IPS-15b (cell line): ENCODE data around the gene GNB1L.

ENCODE experiments used
- H3K27me3 ChIP-seq: one replicate; pipeline ENCODE4 v1.6.1; 2013; ENCODE audit warnings: low read length; ENCODE audit not compliant: control insufficient read depth, insufficient read depth
- H3K36me3 ChIP-seq: one replicate; pipeline ENCODE4 v1.6.1; 2013; ENCODE audit warnings: low read length; ENCODE audit not compliant: control insufficient read depth, insufficient read depth
- H3K4me1 ChIP-seq: one replicate; pipeline ENCODE4 v1.6.1; 2013; ENCODE audit warnings: mild to moderate bottlenecking, low read length; ENCODE audit not compliant: control insufficient read depth, insufficient read depth
- H3K4me3 ChIP-seq: one replicate; pipeline ENCODE4 v1.5.1; 2013; ENCODE audit warnings: low read depth, low read length
- H3K9ac ChIP-seq: one replicate; pipeline ENCODE4 v1.6.1; 2013; ENCODE audit warnings: low read depth, mild to moderate bottlenecking, low read length
- H3K9me3 ChIP-seq: one replicate; pipeline ENCODE4 v1.6.1; 2013; ENCODE audit warnings: mild to moderate bottlenecking, low read length; ENCODE audit not compliant: control insufficient read depth, insufficient read depth

GNB1L gene, protein sequence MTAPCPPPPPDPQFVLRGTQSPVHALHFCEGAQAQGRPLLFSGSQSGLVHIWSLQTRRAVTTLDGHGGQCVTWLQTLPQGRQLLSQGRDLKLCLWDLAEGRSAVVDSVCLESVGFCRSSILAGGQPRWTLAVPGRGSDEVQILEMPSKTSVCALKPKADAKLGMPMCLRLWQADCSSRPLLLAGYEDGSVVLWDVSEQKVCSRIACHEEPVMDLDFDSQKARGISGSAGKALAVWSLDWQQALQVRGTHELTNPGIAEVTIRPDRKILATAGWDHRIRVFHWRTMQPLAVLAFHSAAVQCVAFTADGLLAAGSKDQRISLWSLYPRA

DNA sequence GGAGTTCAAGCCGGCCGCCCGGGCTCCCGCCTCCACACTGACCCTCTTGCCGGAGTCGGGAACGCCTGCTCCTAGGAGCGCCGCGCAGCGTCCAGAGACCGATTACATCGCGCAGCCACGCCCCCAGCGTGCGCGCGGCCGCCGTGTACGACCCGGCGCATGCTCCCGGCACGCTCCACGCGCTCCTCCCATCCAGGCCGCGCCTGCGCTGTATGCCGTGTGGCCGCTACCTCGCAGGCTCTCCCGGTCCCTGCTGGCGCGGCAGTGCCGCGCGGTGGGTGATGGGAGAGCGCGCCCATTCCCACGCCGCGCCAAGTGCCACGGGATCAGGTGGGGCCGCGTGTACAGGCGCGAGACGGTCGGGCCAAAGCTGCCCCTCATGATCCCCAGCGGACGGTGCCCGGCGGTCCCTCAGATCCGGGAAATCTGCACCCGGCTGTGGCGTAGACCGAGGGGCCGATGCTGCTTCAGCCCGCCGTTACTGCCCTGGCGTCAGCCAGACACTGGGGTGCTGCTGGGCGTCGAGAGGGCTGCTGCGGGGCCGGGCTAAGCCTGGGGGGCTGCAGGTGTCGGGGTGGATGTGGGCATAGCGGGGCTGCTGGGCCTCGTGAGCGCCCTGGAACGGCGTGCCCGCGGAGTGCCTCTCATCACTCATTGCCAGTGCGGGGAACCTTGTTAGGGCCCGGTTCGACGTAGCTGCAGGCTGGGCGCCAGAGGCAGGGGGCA, at the start of gene GNB1L, which contains the start of gene RTL10:
Gene GNB1L (minus strand): TSS at position 97 of the 726 bp plus-strand sequence. CDS start 33,519 bp downstream, outside the sequence.
Gene RTL10 (minus strand): TSS at position 97 of the 726 bp plus-strand sequence. CDS start 2,613 bp downstream, outside the sequence.
- H3K4me1 ChIP-seq, result peaks cover 2% of the 10 kb centered on the region
- peak within 1 kb of the TSS; percentile 92 for H3K4me3 ChIP-seq
- H3K9me3 ChIP-seq, result no peaks in the 10 kb centered on the region
- H3K36me3 ChIP-seq, result peaks cover 23% of the 10 kb centered on the region
- no peaks in the 10 kb centered on the region for H3K27me3 ChIP-seq
- H3K9ac ChIP-seq, result peak within 1 kb of the TSS; percentile 96

DNA sequence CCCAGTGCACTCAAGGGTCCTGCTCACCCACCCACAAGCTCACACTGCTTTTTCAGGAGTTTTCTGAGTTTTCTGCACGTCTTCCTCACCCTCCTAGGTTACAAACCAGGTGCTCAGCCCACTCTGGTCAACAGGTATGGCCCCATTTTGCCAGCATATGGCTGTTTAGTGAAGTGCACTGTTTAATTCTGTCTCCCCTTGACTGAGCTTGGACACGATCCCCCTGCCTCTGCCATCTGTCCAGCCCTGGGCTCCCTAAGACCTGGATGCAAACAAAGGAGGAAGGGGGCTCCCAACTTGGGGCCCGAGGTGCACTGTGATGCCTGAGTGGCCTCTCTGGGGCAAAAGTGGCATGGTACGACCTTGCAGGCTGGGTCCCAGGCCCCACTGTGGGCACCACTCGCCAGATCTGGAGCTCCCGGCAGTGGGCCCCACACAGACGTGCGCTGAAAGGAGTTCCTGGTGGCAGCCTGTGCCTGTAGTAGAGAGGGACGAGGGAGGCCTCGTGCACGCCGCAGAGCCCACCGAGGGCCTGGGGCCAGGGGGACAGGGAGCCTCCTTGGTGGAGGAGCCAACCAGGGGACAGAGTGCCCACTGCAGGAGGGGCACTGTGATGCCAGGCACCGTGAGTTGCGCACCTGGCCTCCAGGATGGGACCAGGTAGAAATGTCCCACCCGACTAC, 49.6 kb upstream of the GNB1L start:
- no peak overlapping the region for H3K9ac ChIP-seq
- H3K4me3 ChIP-seq, result no peak overlapping the region
- no peaks in the 10 kb centered on the region for H3K36me3 ChIP-seq
- no peaks in the 10 kb centered on the region for H3K27me3 ChIP-seq
- no peaks in the 10 kb centered on the region for H3K4me1 ChIP-seq
- no peaks in the 10 kb centered on the region for H3K9me3 ChIP-seq

DNA sequence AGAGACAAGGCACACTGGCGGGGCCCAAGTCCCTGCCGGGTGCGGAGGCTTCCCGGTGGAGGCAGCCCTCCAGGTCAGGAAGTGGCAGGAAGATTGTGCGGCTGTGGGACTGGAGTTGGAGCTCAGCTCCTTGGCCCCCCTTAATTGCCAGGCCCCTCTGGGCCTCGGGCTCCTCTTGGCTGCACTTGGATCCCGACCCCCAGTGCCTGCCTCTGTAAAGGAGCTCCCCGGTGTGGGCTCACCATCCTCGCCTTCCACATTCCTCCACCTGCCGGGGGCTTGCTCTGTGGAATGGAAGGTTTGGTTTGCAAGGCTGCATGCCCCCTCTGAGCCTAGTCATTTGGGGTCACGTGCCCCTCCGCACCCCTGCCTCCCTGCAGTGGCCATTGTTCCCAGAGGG, 48.8 kb upstream of the GNB1L start:
- Histone ChIP-seq H3K4me1 (no peaks in the 10 kb centered on the region), H3K9me3 (no peaks in the 10 kb centered on the region), H3K36me3 (no peaks in the 10 kb centered on the region), H3K4me3 (no peak overlapping the region), H3K27me3 (no peaks in the 10 kb centered on the region), H3K9ac (no peak overlapping the region)

DNA sequence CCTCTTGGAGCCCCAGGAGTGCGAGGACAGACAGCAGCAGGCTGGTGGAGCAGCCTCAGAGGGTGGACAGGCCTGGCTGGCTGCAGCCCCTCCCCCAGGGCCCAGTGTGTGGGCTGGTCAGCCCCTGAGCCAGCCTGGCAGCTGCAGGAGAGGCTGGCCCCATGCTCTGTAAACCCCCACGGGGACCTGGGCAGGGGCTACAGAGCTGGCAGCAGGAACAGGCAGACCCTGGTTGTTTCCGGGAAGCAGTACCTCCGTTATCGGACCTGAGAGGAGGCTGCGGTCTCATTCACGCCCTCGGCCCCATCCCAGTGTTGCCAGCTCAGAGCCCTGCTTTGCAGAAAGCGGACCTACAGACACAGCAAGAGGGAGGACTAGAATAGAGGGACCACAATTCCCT, 48.4 kb upstream of the GNB1L start:
- no peak overlapping the region for H3K4me3 ChIP-seq
- no peaks in the 10 kb centered on the region for H3K4me1 ChIP-seq
- H3K36me3 ChIP-seq, result no peaks in the 10 kb centered on the region
- H3K9me3 ChIP-seq, result no peaks in the 10 kb centered on the region
- no peaks in the 10 kb centered on the region for H3K27me3 ChIP-seq
- peak overlapping the region; percentile 54 for H3K9ac ChIP-seq

GRCh38 chr22:19902245-19902715, 47.6 kb upstream of the GNB1L start:
- Histone ChIP-seq H3K4me3 (no peak overlapping the region), H3K4me1 (no peaks in the 10 kb centered on the region), H3K36me3 (no peaks in the 10 kb centered on the region), H3K9ac (no peak overlapping the region), H3K9me3 (no peaks in the 10 kb centered on the region), H3K27me3 (no peaks in the 10 kb centered on the region)

DNA sequence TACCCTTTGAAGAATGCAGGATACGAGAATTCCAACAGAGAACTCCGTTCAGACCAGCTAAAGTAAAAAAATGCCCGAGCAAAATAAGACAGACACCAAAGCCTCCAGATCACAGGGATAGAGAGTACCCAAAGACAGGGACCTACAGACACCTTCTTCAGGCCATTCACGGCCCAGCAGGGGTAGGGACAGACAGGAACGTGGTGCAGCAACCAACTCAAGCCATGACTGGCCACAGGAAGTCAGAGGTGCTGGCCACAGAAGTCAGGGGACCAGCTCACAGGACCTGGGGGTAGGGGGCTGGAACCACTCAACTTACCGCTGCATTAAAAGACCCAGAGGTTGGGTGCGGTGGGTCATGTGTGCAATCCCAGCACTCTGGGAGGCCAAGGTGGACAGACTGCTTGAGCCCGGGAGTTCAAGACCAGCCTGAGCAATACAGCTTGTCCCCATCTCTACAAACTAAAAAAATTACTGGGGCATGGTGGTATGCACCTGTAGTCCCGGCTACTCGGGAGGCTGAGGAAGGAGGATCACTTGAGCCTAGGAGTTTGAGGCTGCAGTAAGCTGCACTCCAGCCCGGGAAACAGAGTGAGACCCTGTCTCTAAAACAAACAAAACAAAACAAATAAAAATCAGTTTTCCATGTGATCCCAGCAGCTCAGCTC, 47.0 kb upstream of the GNB1L start:
- Histone ChIP-seq H3K4me3 (no peak overlapping the region), H3K27me3 (no peaks in the 10 kb centered on the region), H3K9ac (no peak overlapping the region), H3K4me1 (no peaks in the 10 kb centered on the region), H3K36me3 (no peaks in the 10 kb centered on the region), H3K9me3 (no peaks in the 10 kb centered on the region)

DNA sequence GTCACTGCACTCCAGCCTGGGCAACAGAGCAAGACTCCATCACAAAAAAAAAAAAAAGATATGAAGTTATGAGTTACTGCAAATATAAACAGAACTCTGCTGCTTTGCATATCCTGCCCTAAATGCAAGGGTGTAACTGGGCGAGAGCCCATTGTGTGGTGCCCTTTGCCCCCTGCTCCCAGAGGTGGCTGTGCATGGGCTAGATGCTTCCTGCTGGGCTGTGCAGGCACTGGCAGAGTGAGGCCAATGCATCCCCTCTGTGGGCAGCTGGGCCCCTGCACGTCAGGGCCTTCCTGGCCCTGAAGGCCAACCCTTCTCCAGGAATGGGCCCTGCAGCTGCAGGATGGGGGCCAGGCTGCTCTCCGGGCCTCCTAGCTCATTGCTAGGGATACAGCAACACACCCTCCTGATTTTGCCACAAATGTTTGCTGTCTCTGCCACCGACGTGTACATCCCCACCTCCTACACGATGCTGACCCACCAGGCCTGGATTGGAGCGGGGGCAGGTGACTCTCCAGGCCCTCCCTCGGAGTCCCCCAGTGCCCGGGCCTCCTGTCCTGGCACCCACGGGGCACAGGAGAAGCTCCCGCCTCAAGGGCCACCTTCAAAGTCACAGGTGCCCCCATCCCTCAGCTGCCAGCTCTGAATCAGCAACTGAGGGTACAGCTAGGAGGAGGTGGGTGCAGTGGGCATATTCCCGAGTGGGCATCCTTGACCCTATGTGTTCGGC, 46.2 kb upstream of the GNB1L start:
- Histone ChIP-seq H3K36me3 (no peaks in the 10 kb centered on the region), H3K4me3 (no peak overlapping the region), H3K4me1 (no peaks in the 10 kb centered on the region), H3K27me3 (no peaks in the 10 kb centered on the region), H3K9ac (no peak overlapping the region), H3K9me3 (no peaks in the 10 kb centered on the region)

- no peaks in the 10 kb centered on the region for H3K36me3 ChIP-seq
- H3K4me1 ChIP-seq, result no peaks in the 10 kb centered on the region
- no peaks in the 10 kb centered on the region for H3K27me3 ChIP-seq
- H3K9ac ChIP-seq, result no peak overlapping the region
- H3K9me3 ChIP-seq, result no peaks in the 10 kb centered on the region
- H3K4me3 ChIP-seq, result no peak overlapping the region
Measured at GRCh38 chr22:19898831-19899567, 44.3 kb upstream of the GNB1L start.

DNA sequence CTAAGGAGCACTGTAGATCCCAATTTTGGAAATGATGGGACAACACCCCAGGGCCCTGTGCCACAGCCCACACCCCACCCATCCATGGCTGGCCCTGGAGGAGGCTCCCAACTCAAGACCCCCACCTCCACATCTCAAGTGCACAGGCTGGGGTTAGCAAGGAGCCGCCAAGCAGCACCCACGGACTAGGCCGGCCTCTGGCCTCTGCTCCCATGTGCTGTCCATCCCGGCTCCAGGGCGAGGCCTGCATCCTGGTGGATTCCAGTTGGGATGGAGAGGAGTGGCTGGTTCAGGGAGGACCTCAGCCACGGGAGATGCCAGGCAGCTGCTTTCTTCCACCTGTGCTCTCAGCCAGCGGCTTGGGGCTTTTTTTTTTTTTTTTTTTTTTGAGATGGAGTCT, 43.5 kb upstream of the GNB1L start:
- H3K27me3 ChIP-seq, result no peaks in the 10 kb centered on the region
- no peak overlapping the region for H3K9ac ChIP-seq
- H3K4me1 ChIP-seq, result no peaks in the 10 kb centered on the region
- H3K36me3 ChIP-seq, result no peaks in the 10 kb centered on the region
- H3K4me3 ChIP-seq, result no peak overlapping the region
- H3K9me3 ChIP-seq, result no peaks in the 10 kb centered on the region

- Histone ChIP-seq H3K4me1 (no peaks in the 10 kb centered on the region), H3K27me3 (no peaks in the 10 kb centered on the region), H3K36me3 (no peaks in the 10 kb centered on the region), H3K9ac (no peak overlapping the region), H3K9me3 (no peaks in the 10 kb centered on the region), H3K4me3 (no peak overlapping the region)
Measured at GRCh38 chr22:19897726-19898125, 43.1 kb upstream of the GNB1L start.
